ENCODE results near the gene TPRN. TPM values are rescaled to one million over a fixed set of nuclear protein-coding genes. Genes with fewer than 3 reads are reported as not detected.

The TPRN gene
- total and polyA plus RNA-seq, 2 of the 4 experiments (the other 2 are of a cell fraction) = 1.8 to 5.3 TPM

GRCh38 chr9:137202966-137203365 lies 2.4 kb upstream of the TPRN start:
- Histone ChIP-seq H4K20me1 (ENCODE audit: insufficient read depth, low read length) (peaks cover 25% of the 10 kb centered on the region), H3K18ac (ENCODE audit: low read depth, low read length) (no peak overlapping the region), H3K56ac (ENCODE audit: extremely low read depth, insufficient read depth, low read length) (no peak overlapping the region), H3K4me2 (ENCODE audit: low read depth, low read length) (no peak overlapping the region), H3K9ac (ENCODE audit: low read depth, low read length) (no peak overlapping the region), H2BK5ac (ENCODE audit: low read depth, low read length, poor library complexity, severe bottlenecking) (no peak overlapping the region), H3K4me3 (ENCODE audit: insufficient read depth, low read depth, low read length) (no peak overlapping the region), H3K14ac (replicated peaks; ENCODE audit: low read depth, low read length) (no peak overlapping the region), H2BK120ac (ENCODE audit: low read depth, low read length) (no peak overlapping the region), H4K8ac (ENCODE audit: low read depth in 2 of 2, low read length in 2 of 2) (no peak overlapping the region), H2BK20ac (ENCODE audit: low read depth, low read length) (no peak overlapping the region), H3K4ac (ENCODE audit: low read depth, low read length) (no peak overlapping the region), H3K23ac (ENCODE audit: low read depth, low read length) (no peak overlapping the region), H3K27ac (ENCODE audit: insufficient read depth, low read length) (no peak overlapping the region), H2BK15ac (ENCODE audit: low read depth, low read length) (no peak overlapping the region), H4K91ac (ENCODE audit: insufficient read depth, low read depth, low read length) (no peak overlapping the region), H3K9me3 (ENCODE audit: control insufficient read depth, insufficient read depth, low read length) (no peaks in the 10 kb centered on the region), H2AFZ (replicated peaks; ENCODE audit: low read length, poor library complexity) (no peak overlapping the region), H2AK9ac (replicated peaks; ENCODE audit: low read depth, low read length, poor library complexity) (no peak overlapping the region), H3K9me1 (ENCODE audit: insufficient read depth, low read length) (0 out of 2 replicates have a peak, but pooled peaks cover 2% of the 10 kb centered on the region), H4K5ac (ENCODE audit: low read depth, low read length) (no peak overlapping the region), H3K36me3 (ENCODE audit: control insufficient read depth, insufficient read depth, low read length) (peaks cover 5% of the 10 kb centered on the region), H3K27me3 (ENCODE audit: control insufficient read depth, insufficient read depth, low read length) (no peaks in the 10 kb centered on the region), H3K79me1 (ENCODE audit: low read depth in 1 of 2, low read length in 2 of 2) (peaks cover 47 to 81% of the 10 kb centered on the region in 2 experiments), H3K4me1 (ENCODE audit: control insufficient read depth, insufficient read depth, low read length) (peaks cover 24% of the 10 kb centered on the region), H2AK5ac (ENCODE audit: low read depth, low read length) (no peak overlapping the region)
- no peak for TF ChIP-seq ELK1 (IDR thresholded peaks at IDR 0.05; ENCODE audit: borderline replicate concordance, low read depth, low read length)
- TF ChIP-seq MXI1 (IDR thresholded peaks at IDR 0.05; ENCODE audit: borderline replicate concordance, low read depth, low read length) = no peak
- TF ChIP-seq RAD21 (IDR thresholded peaks at IDR 0.05; ENCODE audit: low read length) = no peak
- no peak for TF ChIP-seq NFE2L2 (IDR thresholded peaks at IDR 0.05; ENCODE audit: low read depth, low read length)
- TF ChIP-seq CEBPB (IDR thresholded peaks at IDR 0.05; ENCODE audit: low read depth, low read length) = no peak
- no TSS peak for BruUV-seq (replicated peaks)
- in situ Hi-C loops (cut with MboI; ENCODE audit: low sequenced_read_pairs) = no loop called here
- CTCF ChIA-PET = no interaction called here
- POLR2A ChIA-PET (ENCODE audit: unreplicated experiment) = no interaction called here
- WGBS, 2 experiments (ENCODE audit: extremely low coverage in 2 of 2, insufficient read length in 1 of 2) = 89% methylated on average over 7 of the region's 8 CpGs; no CpG with 5 or more reads in 1 of the 2 experiments
- ATAC-seq (ENCODE audit: low read depth) (no peak), DNase-seq (no peak)
- dilution Hi-C loops (cut with HindIII; ENCODE audit: low sequenced_read_pairs, unreplicated experiment) = no loop called here
- intact Hi-C loops (cut with micrococcal nuclease) = no loop called here
